H1 (cell line): ENCODE results near the gene HMGXB3.

Source experiments
- CTCF ChIP-seq, 3 experiments: IDR thresholded peaks; 1 replicate in 2 of 3; 2 replicates in 1 of 3; pipeline versions ENCODE4 v1.5.1 to v1.6.1; 2011; ENCODE audit warnings: low read length in 3 of 3, mild to moderate bottlenecking in 3 of 3, inconsistent platforms in 2 of 3, low read depth in 1 of 3, moderate library complexity in 1 of 3; ENCODE audit not compliant: insufficient read depth in 1 of 3; ENCODE audit errors: control extremely low read depth in 1 of 3
- HDAC6 ChIP-seq: IDR thresholded peaks from one replicate; pipeline ENCODE4 v1.7.1; 2012; ENCODE audit warnings: low read depth, mild to moderate bottlenecking, inconsistent platforms, low read length, moderate library complexity
- MAFK ChIP-seq: IDR thresholded peaks from 2 replicates; pipeline ENCODE4 v1.6.1; 2012; ENCODE audit warnings: low read depth, mild to moderate bottlenecking, improper control_type of control experiment, low read length
- POLR2A ChIP-seq, 2 experiments: IDR thresholded peaks; 1 replicate in 1 of 2; 2 replicates in 1 of 2; pipeline ENCODE4 v1.6.1; 2011; ENCODE audit warnings: low read depth in 2 of 2, low read length in 2 of 2, mild to moderate bottlenecking in 2 of 2; ENCODE audit errors: control extremely low read depth in 1 of 2
- POLR2AphosphoS5 ChIP-seq: IDR thresholded peaks from 2 replicates; pipeline ENCODE4 v1.6.1; 2011; ENCODE audit warnings: low read depth, low read length
- RFX5 ChIP-seq: IDR thresholded peaks from 2 replicates; pipeline ENCODE4 v1.6.1; 2011; ENCODE audit warnings: low read depth, low read length, improper control_type of control experiment, borderline replicate concordance
- TAF1 ChIP-seq: IDR thresholded peaks from 2 replicates; pipeline ENCODE4 v1.6.1; 2011; ENCODE audit warnings: mild to moderate bottlenecking, low read depth, low read length

GRCh38 chr5:150077996-150078801 is 77.7 kb downstream of the HMGXB3 start:
- no peak for TF ChIP-seq POLR2AphosphoS5
- TF ChIP-seq CTCF (IDR thresholded peaks at IDR 0.05; ENCODE audit: control extremely low read depth in 1 of 3, insufficient read depth in 1 of 3, low read depth in 1 of 3, low read length in 3 of 3), result no peak
- TF ChIP-seq HDAC6, result no peak
- no peak for TF ChIP-seq TAF1
- TF ChIP-seq POLR2A (IDR thresholded peaks at IDR 0.05; ENCODE audit: control extremely low read depth in 1 of 2, low read depth in 2 of 2, low read length in 2 of 2), result no peak
- no peak for TF ChIP-seq RFX5
- no peak for TF ChIP-seq MAFK
